ENCODE results near the gene MTX2. TPM values are rescaled to one million over a fixed set of nuclear protein-coding genes. Genes with fewer than 3 reads are reported as not detected.

MTX2 gene
- total and polyA plus RNA-seq, 9 of the 15 experiments (the other 6 are each of a cell fraction or from before 2014, with no cell fraction given) = 38.1 to 170 (median 88.0) TPM

GRCh38 chr2:176237456-176237855 lies 31.8 kb upstream of the MTX2 start:
- H3K4me2 ChIP-seq (ENCODE audit: insufficient read depth, low read length) = no peak overlapping the region
- FAIRE-seq (no peak), DNase-seq (ENCODE audit: extremely low read depth in 1 of 4, low spot score in 3 of 4) (no peak), ATAC-seq (no peak)
- no peaks in the 10 kb centered on the region for H3K9me3 ChIP-seq (replicated peaks; ENCODE audit: control insufficient read depth, insufficient read depth, low read depth, low read length)
- TF ChIP-seq MAFG (tag; conservative IDR thresholded peaks at IDR 0.05) = no peak
- no peak for TF ChIP-seq RHOXF2B (CRISPR knock-in tag; conservative IDR thresholded peaks at IDR 0.05)
- TF ChIP-seq ATF7 (IDR thresholded peaks at IDR 0.05) = no peak
- no peak for TF ChIP-seq NONO (IDR thresholded peaks at IDR 0.05; ENCODE audit: low read depth in 2 of 2, low read length in 1 of 2)
- TF ChIP-seq NFIC (IDR thresholded peaks at IDR 0.05) = no peak
- TF ChIP-seq SP1 (CRISPR knock-in tag; IDR thresholded peaks at IDR 0.05) = no peak
- TF ChIP-seq DPF2 (IDR thresholded peaks at IDR 0.05) = no peak
- TF ChIP-seq ZNF589 (CRISPR knock-in tag; IDR thresholded peaks at IDR 0.05; ENCODE audit: low read depth) = no peak
- no peak for TF ChIP-seq NBN (IDR thresholded peaks at IDR 0.05; ENCODE audit: low read depth)
- no peak for TF ChIP-seq CTBP1 (IDR thresholded peaks at IDR 0.05; ENCODE audit: borderline replicate concordance)
- TF ChIP-seq HNRNPL (IDR thresholded peaks at IDR 0.05; ENCODE audit: low read depth, low read length) = no peak
- no peak for TF ChIP-seq NFE2L1 (tag; IDR thresholded peaks at IDR 0.05; ENCODE audit: borderline replicate concordance, low read depth)
- TF ChIP-seq, protein P1, sequence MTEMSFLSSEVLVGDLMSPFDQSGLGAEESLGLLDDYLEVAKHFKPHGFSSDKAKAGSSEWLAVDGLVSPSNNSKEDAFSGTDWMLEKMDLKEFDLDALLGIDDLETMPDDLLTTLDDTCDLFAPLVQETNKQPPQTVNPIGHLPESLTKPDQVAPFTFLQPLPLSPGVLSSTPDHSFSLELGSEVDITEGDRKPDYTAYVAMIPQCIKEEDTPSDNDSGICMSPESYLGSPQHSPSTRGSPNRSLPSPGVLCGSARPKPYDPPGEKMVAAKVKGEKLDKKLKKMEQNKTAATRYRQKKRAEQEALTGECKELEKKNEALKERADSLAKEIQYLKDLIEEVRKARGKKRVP (CRISPR knock-in tag; IDR thresholded peaks at IDR 0.05) = no peak
- H3K4me1 ChIP-seq (replicated peaks in 1 of 2; ENCODE audit: control insufficient read depth in 2 of 2, insufficient read depth in 2 of 2, low read length in 2 of 2) = no peaks in the 10 kb centered on the region
- no peak overlapping the region for H3K9ac ChIP-seq (ENCODE audit: insufficient read depth in 1 of 2, low read depth in 2 of 2, low read length in 2 of 2)
- POLR2A ChIA-PET = interaction anchor here (1.6 kb wide), 1 partner anchor 37 kb away, joined by 4 read pairs; no protein-coding TSS in a partner anchor
- intact Hi-C loops (cut with micrococcal nuclease) (no loop called here), in situ Hi-C loops (cut with MboI) (no loop called here)
- H3K36me3 ChIP-seq (ENCODE audit: control insufficient read depth, insufficient read depth, low read length) = no peaks in the 10 kb centered on the region
- H3K79me2 ChIP-seq (ENCODE audit: control insufficient read depth, insufficient read depth, low read length) = no peaks in the 10 kb centered on the region
- H3K9me1 ChIP-seq (ENCODE audit: control insufficient read depth, insufficient read depth, low read length) = no peaks in the 10 kb centered on the region
- H4K20me1 ChIP-seq (replicated peaks; ENCODE audit: control insufficient read depth, insufficient read depth, low read length) = no peaks in the 10 kb centered on the region
- H3K4me3 ChIP-seq = no peak overlapping the region
- no TSS peak for BruUV-seq (replicated peaks)
- CTCF ChIA-PET (ENCODE audit: low intra/inter-chr PET ratio) = no interaction called here
- H2AFZ ChIP-seq (ENCODE audit: low read depth, low read length) = no peak overlapping the region
- H3K27me3 ChIP-seq (ENCODE audit: control insufficient read depth in 2 of 2, insufficient read depth in 2 of 2, low read length in 2 of 2) = peaks cover 7 to 12% of the 10 kb centered on the region in 2 experiments
- 1% methylated on average over 4 of the region's 4 CpGs for WGBS (ENCODE audit: insufficient coverage, low coverage, missing lambda C conversion rate)
- no peak overlapping the region for H3K27ac ChIP-seq (ENCODE audit: extremely low read depth, low read depth, low read length)

Data from K562 (cell line).